ENCODE measurements around the gene IFNGR2. TPM values are rescaled to one million over a fixed set of nuclear protein-coding genes. Genes with fewer than 3 reads are reported as not detected.

IFNGR2 gene
- total and polyA plus RNA-seq, 2 of the 8 experiments (the other 6 are each of a cell fraction or from before 2014, with no cell fraction given) = 36.0 to 46.4 TPM

DNA sequence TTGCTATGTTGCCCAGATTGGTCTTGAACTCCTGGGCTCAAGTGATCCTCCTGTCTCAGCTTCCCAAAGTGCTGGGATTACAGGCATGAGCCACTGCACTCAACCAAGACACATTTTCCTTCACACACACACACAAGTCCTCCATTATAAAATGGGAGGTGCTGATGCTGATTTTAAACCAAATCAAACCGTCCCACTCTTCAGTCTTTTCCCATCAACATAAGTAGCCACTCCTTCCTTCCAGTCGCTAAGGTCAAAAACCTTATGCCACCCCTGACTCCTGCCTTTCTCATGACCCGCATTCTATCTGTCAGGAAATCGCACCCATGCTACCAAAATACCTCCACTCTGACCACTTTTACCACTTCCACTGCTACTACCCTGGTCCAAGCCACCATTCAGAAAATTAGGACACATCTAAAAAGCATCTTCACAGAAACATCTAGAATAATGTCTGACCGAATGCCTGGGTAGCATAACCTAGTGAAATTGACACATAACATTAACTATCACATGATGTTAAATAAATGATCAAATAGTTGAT lies 28.0 kb upstream of the IFNGR2 start (continued):
- no peak for TF ChIP-seq CHD1 (IDR thresholded peaks at IDR 0.05; ENCODE audit: low read depth, low read length)
- no peak for TF ChIP-seq BRCA1 (IDR thresholded peaks at IDR 0.05; ENCODE audit: low read depth, low read length)
